WTC11 (cell line): ENCODE results near the gene SLC25A41. TPM values are rescaled to one million over a fixed set of nuclear protein-coding genes. Genes with fewer than 3 reads are reported as not detected.
A peak's percentile ranks its signal among the peaks of the same experiment; 100 is the strongest.

Experiments used
- ATAC-seq: fragments of 200-7000 bp; cut with Tn5 transposase; 2 replicates; pipeline ENCODE4 v1.10.0; 2021; ENCODE audit warnings: mild to moderate bottlenecking, moderate library complexity
- CTCF ChIA-PET: fragments of 300-600 bp; sonication (Branson Sonifier 250); formaldehyde crosslinking; loops from one replicate; lab custom pipeline; 2021; ENCODE audit warnings: antibody characterized with exemption; lab: Charles Lee
- POLR2A ChIA-PET: fragments of 350-600 bp; sonication (Branson Sonifier 250); formaldehyde crosslinking; loops from one replicate; lab custom pipeline; 2021; ENCODE audit warnings: antibody characterized with exemption; lab: Charles Lee
- DNase-seq: peaks from one replicate; pipeline ENCODE4 v3.0.0; 2021; ENCODE audit warnings: low spot score
- H3K27ac Mint-ChIP-seq: 2 replicates; pipeline ENCODE4 v1.8.0; 2021; ENCODE audit warnings: mixed read lengths
- H3K27me3 Mint-ChIP-seq: 2 replicates; pipeline ENCODE4 v1.8.0; 2021; ENCODE audit warnings: low read depth, mild to moderate bottlenecking, moderate library complexity, mixed read lengths
- H3K36me3 Mint-ChIP-seq: 2 replicates; pipeline ENCODE4 v1.8.0; 2021; ENCODE audit warnings: mixed read lengths
- H3K4me1 Mint-ChIP-seq: 2 replicates; pipeline ENCODE4 v1.8.0; 2022; ENCODE audit warnings: mixed read lengths
- H3K4me3 Mint-ChIP-seq: 2 replicates; pipeline ENCODE4 v1.8.0; 2021; ENCODE audit warnings: mild to moderate bottlenecking, moderate library complexity, mixed read lengths
- H3K9me3 Mint-ChIP-seq: 2 replicates; pipeline ENCODE4 v1.8.0; 2021; ENCODE audit warnings: mixed read lengths
- FOXJ3 ChIP-seq: sonication (generic); formaldehyde crosslinking; IDR thresholded peaks from 2 replicates; pipeline ENCODE4 v1.9.0; 2021; ENCODE audit warnings: missing genetic modification reagents, mild to moderate bottlenecking, borderline replicate concordance
- GABPB1 ChIP-seq: sonication (generic); formaldehyde crosslinking; IDR thresholded peaks from 2 replicates; pipeline ENCODE4 v1.8.1; 2023; ENCODE audit warnings: mild to moderate bottlenecking, missing genetic modification reagents
- GTF2I ChIP-seq: fragments of 250-450 bp; sonication (Bioruptor Pico); conservative IDR thresholded peaks from 2 replicates; pipeline ENCODE4 v1.4.0; 2021; ENCODE audit warnings: mild to moderate bottlenecking
- NFATC4 ChIP-seq: fragments of 250-450 bp; sonication (Bioruptor Pico); IDR thresholded peaks from 2 replicates; pipeline ENCODE4 v1.9.0; 2021; ENCODE audit warnings: mild to moderate bottlenecking
- NR3C1 ChIP-seq: sonication (generic); formaldehyde crosslinking; conservative IDR thresholded peaks from 2 replicates; pipeline ENCODE4 v1.8.1; 2023; ENCODE audit warnings: low read depth, mild to moderate bottlenecking, missing genetic modification reagents
- RORB ChIP-seq: fragments of 250-450 bp; sonication (Bioruptor Pico); IDR thresholded peaks from 2 replicates; pipeline ENCODE4 v1.9.0; 2021; ENCODE audit warnings: mild to moderate bottlenecking
- SMAD3 ChIP-seq: sonication (generic); formaldehyde crosslinking; IDR thresholded peaks from 2 replicates; pipeline ENCODE4 v1.8.0; 2022; ENCODE audit warnings: missing genetic modification reagents, mild to moderate bottlenecking, borderline replicate concordance
- SMAD4 ChIP-seq: sonication (generic); formaldehyde crosslinking; IDR thresholded peaks from 2 replicates; pipeline ENCODE4 v1.8.0; 2022; ENCODE audit warnings: mild to moderate bottlenecking, missing genetic modification reagents
- SOX15 ChIP-seq: fragments of 250-450 bp; sonication (Bioruptor Pico); IDR thresholded peaks from 2 replicates; pipeline ENCODE4 v1.9.0; 2021; ENCODE audit warnings: mild to moderate bottlenecking
- ZBTB21 ChIP-seq: sonication (generic); formaldehyde crosslinking; IDR thresholded peaks from 2 replicates; pipeline ENCODE4 v1.8.1; 2023; ENCODE audit warnings: mild to moderate bottlenecking, missing genetic modification reagents, borderline replicate concordance
- ZNF121 ChIP-seq: sonication (generic); formaldehyde crosslinking; IDR thresholded peaks from 2 replicates; pipeline ENCODE4 v1.8.0; 2023; ENCODE audit warnings: missing genetic modification reagents
- ZNF263 ChIP-seq: sonication (generic); formaldehyde crosslinking; IDR thresholded peaks from 2 replicates; pipeline ENCODE4 v1.8.1; 2022; ENCODE audit warnings: low read depth, mild to moderate bottlenecking, moderate library complexity, missing genetic modification reagents
- ZNF396 ChIP-seq: fragments of 250-450 bp; sonication (Bioruptor Pico); IDR thresholded peaks from 2 replicates; pipeline ENCODE4 v1.8.0; 2021; ENCODE audit warnings: mild to moderate bottlenecking, moderate library complexity, borderline replicate concordance
- ZNF416 ChIP-seq: fragments of 250-450 bp; sonication (Bioruptor Pico); IDR thresholded peaks from 2 replicates; pipeline ENCODE4 v1.9.0; 2021; ENCODE audit warnings: mild to moderate bottlenecking, inconsistent platforms
- total RNA-seq: library from RNA; stranded (reverse); gene quantifications from 3 replicates; pipeline ENCODE4 v1.2.3, GENCODE V29; 2021
- TF ChIP-seq, protein P1 (sequence below): sonication (generic); formaldehyde crosslinking; IDR thresholded peaks from 2 replicates; pipeline ENCODE4 v1.8.0; 2023; ENCODE audit warnings: missing genetic modification reagents
- TF ChIP-seq, protein P2 (sequence below): sonication (generic); formaldehyde crosslinking; IDR thresholded peaks from 2 replicates; pipeline ENCODE4 v1.8.1; 2022; ENCODE audit warnings: mild to moderate bottlenecking, moderate library complexity, missing genetic modification reagents
- TF ChIP-seq, protein P3 (sequence below): sonication (generic); formaldehyde crosslinking; IDR thresholded peaks from 2 replicates; pipeline ENCODE4 v1.8.1; 2023; ENCODE audit warnings: mild to moderate bottlenecking, moderate library complexity, missing genetic modification reagents
- TF ChIP-seq, protein P4 (sequence below): sonication (generic); formaldehyde crosslinking; IDR thresholded peaks from 2 replicates; pipeline ENCODE4 v1.8.1; 2022; ENCODE audit warnings: missing genetic modification reagents, borderline replicate concordance
- TF ChIP-seq, protein P5 (sequence below): sonication (generic); formaldehyde crosslinking; conservative IDR thresholded peaks from 2 replicates; pipeline ENCODE4 v1.8.1; 2022; ENCODE audit warnings: mild to moderate bottlenecking, missing genetic modification reagents

Gene SLC25A41
- total RNA-seq, 1 experiment from 2014 or later: 0.35 TPM

DNA sequence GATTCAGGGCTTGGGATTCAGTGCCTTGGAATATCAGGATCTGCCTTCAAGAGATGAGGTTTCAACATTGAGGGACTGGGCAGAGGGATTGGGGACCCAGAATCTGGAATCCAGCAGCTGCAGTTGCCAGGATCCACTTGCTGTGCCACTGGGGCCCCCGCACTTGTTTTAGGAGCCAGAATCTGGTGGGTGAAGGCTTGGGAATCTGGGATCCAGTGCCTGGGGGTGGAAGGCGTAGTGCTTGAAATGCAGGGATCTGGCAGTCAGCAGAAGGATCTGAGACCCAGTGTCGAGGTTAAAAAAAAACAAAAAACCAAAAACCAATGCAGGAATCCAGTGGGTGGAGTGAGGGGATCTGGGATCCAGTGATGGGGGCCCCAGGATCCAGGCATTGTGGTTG, 7.3 kb upstream of the SLC25A41 start:
- Mint-ChIP-seq H3K27me3 (peaks cover 4% of the 10 kb centered on the region; the same call in 1 of the 2 replicates), H3K4me1 (no peaks in the 10 kb centered on the region), H3K36me3 (0 out of 2 replicates have a peak, but pooled peaks cover 5% of the 10 kb centered on the region), H3K9me3 (no peaks in the 10 kb centered on the region), H3K27ac (no peak overlapping the region), H3K4me3 (no peak overlapping the region)
- no peak for DNase-seq
- ATAC-seq: no peak
- POLR2A ChIA-PET: no interaction called here
- CTCF ChIA-PET: no interaction called here
- TF ChIP-seq ZBTB21 (CRISPR knock-in tag): no peak
- TF ChIP-seq, all 79 proteins: peak for 0

DNA sequence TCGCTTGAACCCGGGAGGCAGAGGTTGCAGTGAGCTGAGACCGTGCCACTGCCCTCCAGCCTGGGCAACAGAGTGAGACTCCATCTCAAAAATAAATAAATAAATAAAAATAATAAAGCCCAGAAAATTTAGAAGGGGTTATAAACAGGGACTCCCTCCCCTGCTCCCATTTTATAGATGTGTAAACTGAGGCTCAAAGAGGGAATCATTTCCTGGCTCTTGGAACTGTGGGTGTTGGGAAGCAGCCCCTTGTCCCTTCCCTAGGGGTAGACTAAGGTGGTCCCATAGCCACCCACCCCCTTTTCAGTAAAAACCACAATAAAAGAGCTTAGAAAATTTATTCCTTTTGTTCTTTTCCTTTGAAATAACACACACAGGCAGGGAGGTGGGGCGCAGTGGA, 6.2 kb upstream of the SLC25A41 start:
- no peaks in the 10 kb centered on the region for H3K4me1 Mint-ChIP-seq
- H3K27me3 Mint-ChIP-seq: peaks cover 4% of the 10 kb centered on the region; the same call in 1 of the 2 replicates
- no peaks in the 10 kb centered on the region for H3K9me3 Mint-ChIP-seq
- no peak for DNase-seq
- H3K4me3 Mint-ChIP-seq: no peak overlapping the region
- TF ChIP-seq ZBTB21 (CRISPR knock-in tag) (no peak), ZNF121 (CRISPR knock-in tag) (no peak), NR3C1 (CRISPR knock-in tag) (no peak), NFATC4 (CRISPR knock-in tag) (no peak), GTF2I (CRISPR knock-in tag) (0 out of 2 replicates have a peak, but pooled peaks have one; percentile 13)
- TF ChIP-seq, protein P1, sequence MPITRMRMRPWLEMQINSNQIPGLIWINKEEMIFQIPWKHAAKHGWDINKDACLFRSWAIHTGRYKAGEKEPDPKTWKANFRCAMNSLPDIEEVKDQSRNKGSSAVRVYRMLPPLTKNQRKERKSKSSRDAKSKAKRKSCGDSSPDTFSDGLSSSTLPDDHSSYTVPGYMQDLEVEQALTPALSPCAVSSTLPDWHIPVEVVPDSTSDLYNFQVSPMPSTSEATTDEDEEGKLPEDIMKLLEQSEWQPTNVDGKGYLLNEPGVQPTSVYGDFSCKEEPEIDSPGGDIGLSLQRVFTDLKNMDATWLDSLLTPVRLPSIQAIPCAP (CRISPR knock-in tag): no peak
- H3K36me3 Mint-ChIP-seq: no peaks in the 10 kb centered on the region
- H3K27ac Mint-ChIP-seq: no peak overlapping the region
- no peak for ATAC-seq
- POLR2A ChIA-PET: no interaction called here
- CTCF ChIA-PET: no interaction called here

DNA sequence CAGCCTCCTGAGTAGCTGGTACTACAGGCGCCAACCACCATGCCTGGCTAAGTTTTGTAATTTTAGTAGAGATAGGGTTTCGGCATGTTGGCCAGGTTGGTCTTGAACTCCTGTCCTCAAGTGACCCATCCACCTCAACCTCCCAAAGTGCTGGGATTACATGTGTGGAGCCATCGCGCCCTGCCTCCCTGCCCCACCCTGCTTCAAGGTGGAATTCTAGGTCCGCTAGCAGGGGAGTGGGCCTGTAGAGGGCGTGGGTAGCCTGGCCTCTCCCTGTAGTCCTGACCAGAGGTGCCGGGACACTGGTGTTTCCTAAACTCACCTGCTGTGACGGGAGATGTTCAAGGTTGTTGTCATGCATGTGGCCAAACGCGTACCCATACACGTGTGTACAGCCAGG, 398 bp downstream of the SLC25A41 start:
- TF ChIP-seq FOXJ3 (CRISPR knock-in tag): no peak
- TF ChIP-seq, protein P2, sequence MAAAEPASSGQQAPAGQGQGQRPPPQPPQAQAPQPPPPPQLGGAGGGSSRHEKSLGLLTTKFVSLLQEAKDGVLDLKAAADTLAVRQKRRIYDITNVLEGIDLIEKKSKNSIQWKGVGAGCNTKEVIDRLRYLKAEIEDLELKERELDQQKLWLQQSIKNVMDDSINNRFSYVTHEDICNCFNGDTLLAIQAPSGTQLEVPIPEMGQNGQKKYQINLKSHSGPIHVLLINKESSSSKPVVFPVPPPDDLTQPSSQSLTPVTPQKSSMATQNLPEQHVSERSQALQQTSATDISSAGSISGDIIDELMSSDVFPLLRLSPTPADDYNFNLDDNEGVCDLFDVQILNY (CRISPR knock-in tag): no peak
- TF ChIP-seq, all 79 proteins: peak for 0
- H3K4me3 Mint-ChIP-seq: no peak overlapping the region
- no peaks in the 10 kb centered on the region for H3K4me1 Mint-ChIP-seq
- no peak overlapping the region for H3K27ac Mint-ChIP-seq
- H3K27me3 Mint-ChIP-seq: peaks cover 36% of the 10 kb centered on the region
- H3K9me3 Mint-ChIP-seq: no peaks in the 10 kb centered on the region
- H3K36me3 Mint-ChIP-seq: no peaks in the 10 kb centered on the region
- ChIA-PET CTCF (no interaction called here), POLR2A (no interaction called here)
- no peak for DNase-seq
- ATAC-seq: peak; percentile 67

DNA sequence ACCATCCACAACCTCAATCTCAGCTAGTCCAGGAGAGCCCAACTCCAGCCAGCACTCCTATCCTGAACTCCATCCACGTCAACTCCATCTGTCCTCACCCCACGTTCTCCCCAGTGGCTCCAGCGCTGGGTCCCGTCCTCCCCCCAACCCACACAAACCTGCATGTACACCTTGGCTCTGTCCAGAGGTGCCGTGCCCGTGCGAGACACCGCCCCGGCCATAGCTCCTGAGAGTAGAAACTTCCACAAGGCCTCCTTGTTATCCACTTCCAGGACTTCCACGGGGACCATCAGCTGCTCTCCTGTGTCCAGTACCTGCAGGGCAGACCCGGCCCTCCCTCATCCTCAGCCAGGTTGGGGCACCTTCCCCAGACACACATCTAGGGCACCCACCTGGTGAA, 1.7 kb downstream of the SLC25A41 start:
- Mint-ChIP-seq H3K27me3 (peaks cover 44% of the 10 kb centered on the region), H3K9me3 (no peaks in the 10 kb centered on the region), H3K4me3 (no peak overlapping the region), H3K4me1 (no peaks in the 10 kb centered on the region), H3K36me3 (no peaks in the 10 kb centered on the region), H3K27ac (no peak overlapping the region)
- DNase-seq (no peak), ATAC-seq (no peak)
- no peak for TF ChIP-seq GABPB1 (CRISPR knock-in tag)
- TF ChIP-seq RORB (CRISPR knock-in tag): no peak
- ChIA-PET CTCF (interaction anchor here (0.5 kb wide), 1 partner anchor 1907 kb away, joined by 3 read pairs; no protein-coding TSS in a partner anchor), POLR2A (no interaction called here)

DNA sequence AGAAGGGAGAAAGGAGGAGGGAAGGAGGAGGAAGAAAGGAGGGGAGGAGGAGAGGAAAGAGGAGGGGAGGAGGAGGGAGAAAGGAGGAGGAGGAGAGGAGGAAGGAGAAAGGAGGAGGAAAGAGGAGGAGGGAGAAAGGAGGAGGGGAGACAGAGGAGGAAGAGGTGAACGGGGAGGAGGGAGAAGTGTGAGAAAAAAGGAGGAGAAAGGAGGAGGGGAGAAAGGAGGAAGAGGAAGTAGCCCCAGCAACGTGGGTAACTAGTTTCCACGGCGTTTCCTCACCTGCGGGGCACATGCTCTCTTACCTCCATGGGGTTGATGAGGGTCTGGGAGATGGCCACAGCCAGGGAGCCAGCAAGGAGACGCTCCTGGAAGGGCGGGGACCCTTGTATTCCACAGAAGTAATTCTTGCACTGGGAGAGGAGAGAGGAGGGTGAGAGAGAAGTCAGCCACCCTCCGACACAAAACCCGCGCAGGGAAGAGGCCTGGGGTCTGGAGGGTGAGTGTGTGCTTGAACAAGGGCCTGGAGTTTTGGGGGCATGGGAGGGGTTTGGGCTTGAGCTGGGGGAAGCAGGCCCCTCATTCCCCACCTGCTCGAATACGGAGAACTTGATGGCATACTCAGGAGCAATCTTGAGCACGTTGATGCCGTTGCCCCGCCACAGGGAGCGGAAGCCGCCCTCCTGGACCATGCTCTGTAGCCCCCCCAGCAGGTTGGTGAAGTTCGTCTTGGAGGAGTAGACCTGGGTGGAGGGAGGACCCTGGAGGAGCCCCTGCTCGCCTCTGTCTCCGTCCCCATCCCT, 3.9 kb downstream of the SLC25A41 start:
- ATAC-seq: no peak
- Mint-ChIP-seq H3K4me1 (no peaks in the 10 kb centered on the region), H3K4me3 (peak overlapping the region; percentile 31)

More for the DNA sequence above, 3.9 kb downstream of the SLC25A41 start:
- Mint-ChIP-seq H3K27ac (no peak overlapping the region), H3K36me3 (peaks cover 5% of the 10 kb centered on the region; the same call in 1 of the 2 replicates), H3K9me3 (peaks cover 6% of the 10 kb centered on the region), H3K27me3 (peaks cover 55% of the 10 kb centered on the region)
- DNase-seq: no peak
- ChIA-PET CTCF (no interaction called here), POLR2A (no interaction called here)
- TF ChIP-seq ZNF416 (CRISPR knock-in tag) (no peak), SOX15 (CRISPR knock-in tag) (no peak), ZNF263 (CRISPR knock-in tag) (peak; percentile 44; the same call in 1 of the 2 replicates), ZNF396 (CRISPR knock-in tag) (no peak), NR3C1 (CRISPR knock-in tag) (no peak), SMAD3 (no peak), SMAD4 (CRISPR knock-in tag) (no peak)
- TF ChIP-seq, protein P3, sequence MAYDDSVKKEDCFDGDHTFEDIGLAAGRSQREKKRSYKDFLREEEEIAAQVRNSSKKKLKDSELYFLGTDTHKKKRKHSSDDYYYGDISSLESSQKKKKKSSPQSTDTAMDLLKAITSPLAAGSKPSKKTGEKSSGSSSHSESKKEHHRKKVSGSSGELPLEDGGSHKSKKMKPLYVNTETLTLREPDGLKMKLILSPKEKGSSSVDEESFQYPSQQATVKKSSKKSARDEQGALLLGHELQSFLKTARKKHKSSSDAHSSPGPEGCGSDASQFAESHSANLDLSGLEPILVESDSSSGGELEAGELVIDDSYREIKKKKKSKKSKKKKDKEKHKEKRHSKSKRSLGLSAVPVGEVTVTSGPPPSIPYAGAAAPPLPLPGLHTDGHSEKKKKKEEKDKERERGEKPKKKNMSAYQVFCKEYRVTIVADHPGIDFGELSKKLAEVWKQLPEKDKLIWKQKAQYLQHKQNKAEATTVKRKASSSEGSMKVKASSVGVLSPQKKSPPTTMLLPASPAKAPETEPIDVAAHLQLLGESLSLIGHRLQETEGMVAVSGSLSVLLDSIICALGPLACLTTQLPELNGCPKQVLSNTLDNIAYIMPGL (CRISPR knock-in tag): no peak
- TF ChIP-seq, protein P4, sequence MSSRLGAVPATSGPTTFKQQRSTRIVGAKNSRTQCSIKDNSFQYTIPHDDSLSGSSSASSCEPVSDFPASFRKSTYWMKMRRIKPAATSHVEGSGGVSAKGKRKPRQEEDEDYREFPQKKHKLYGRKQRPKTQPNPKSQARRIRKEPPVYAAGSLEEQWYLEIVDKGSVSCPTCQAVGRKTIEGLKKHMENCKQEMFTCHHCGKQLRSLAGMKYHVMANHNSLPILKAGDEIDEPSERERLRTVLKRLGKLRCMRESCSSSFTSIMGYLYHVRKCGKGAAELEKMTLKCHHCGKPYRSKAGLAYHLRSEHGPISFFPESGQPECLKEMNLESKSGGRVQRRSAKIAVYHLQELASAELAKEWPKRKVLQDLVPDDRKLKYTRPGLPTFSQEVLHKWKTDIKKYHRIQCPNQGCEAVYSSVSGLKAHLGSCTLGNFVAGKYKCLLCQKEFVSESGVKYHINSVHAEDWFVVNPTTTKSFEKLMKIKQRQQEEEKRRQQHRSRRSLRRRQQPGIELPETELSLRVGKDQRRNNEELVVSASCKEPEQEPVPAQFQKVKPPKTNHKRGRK (CRISPR knock-in tag): peak; percentile 60; the same call in 1 of the 2 replicates
- TF ChIP-seq, protein P5, sequence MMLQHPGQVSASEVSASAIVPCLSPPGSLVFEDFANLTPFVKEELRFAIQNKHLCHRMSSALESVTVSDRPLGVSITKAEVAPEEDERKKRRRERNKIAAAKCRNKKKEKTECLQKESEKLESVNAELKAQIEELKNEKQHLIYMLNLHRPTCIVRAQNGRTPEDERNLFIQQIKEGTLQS: no peak
